ENCODE data around the gene SLC2A4RG. TPM values are rescaled to one million over a fixed set of nuclear protein-coding genes. Genes with fewer than 3 reads are reported as not detected.
"Not testable (repeated sequence)": the region's sequence is repeated elsewhere in the genome, so short reads cannot be mapped to it uniquely, and the experiment has no call there.

The SLC2A4RG gene
- polyA plus RNA-seq, 4 donors = 11.6 to 69.9 (median 17.6) TPM

DNA sequence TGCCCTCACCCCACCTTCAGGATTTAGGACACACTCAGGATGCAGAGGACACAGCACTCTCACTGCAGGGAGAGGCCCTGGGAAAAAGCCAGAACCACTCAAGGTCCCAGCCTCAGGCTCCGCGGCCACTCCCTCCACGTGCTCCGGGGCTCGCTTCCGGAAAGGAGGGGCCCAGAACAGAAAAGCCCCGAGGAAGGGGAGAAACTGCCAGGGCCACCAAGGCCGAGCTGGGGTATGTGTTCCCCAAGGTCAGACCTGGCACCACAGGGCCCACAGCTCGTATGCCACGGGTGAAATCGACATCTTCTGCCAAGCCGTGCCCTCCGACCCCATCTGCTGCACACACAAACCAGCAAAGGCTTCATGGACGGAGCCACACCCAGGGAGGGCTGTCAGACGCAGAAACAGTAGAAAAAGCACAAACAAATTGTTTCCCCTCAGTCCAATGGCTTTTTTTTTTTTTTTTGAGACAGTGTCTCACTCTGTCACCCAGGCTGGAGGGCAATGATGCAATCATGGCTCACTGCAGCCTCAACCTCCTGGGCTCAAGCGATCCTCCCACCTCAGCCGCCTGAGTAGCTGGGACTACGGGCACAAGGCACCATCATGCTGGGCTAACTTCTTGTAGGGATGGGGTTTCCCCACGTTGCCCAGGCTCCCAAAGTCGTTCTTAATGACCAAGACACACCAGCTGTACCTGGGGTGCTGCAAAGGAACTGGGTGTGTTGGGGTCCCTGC is 33.4 kb downstream of the SLC2A4RG start:
- DNase-seq (no peak), FAIRE-seq (no peak)
- WGBS, 3 donors = 46 to 67% (median 60%) methylated on average over 20 of the region's 20 CpGs
- H3K27ac ChIP-seq (ENCODE audit: low read depth in 1 of 3, low read length in 2 of 3) = no peak overlapping the region
- peaks cover 0 to 18% (median 0%) of the 10 kb centered on the region in 3 donors for H3K27me3 ChIP-seq (ENCODE audit: control insufficient read depth in 3 of 3, insufficient read depth in 3 of 3, low read length in 3 of 3)
- peaks cover 0 to 22% (median 0%) of the 10 kb centered on the region in 3 donors for H3K36me3 ChIP-seq (ENCODE audit: control insufficient read depth in 3 of 3, insufficient read depth in 2 of 3, low read depth in 1 of 3, low read length in 3 of 3)
- no peak overlapping the region for H3K4me3 ChIP-seq (ENCODE audit: low read depth in 1 of 3, low read length in 3 of 3)
- H3K9me3 ChIP-seq (ENCODE audit: control insufficient read depth in 2 of 2, insufficient read depth in 1 of 2, low read depth in 1 of 2, low read length in 1 of 2) = no peaks in the 10 kb centered on the region
- peaks cover 0 to 7% (median 0%) of the 10 kb centered on the region in 3 donors for H3K4me1 ChIP-seq (ENCODE audit: control insufficient read depth in 3 of 3, insufficient read depth in 2 of 3, low read depth in 1 of 3, low read length in 2 of 3)

DNA sequence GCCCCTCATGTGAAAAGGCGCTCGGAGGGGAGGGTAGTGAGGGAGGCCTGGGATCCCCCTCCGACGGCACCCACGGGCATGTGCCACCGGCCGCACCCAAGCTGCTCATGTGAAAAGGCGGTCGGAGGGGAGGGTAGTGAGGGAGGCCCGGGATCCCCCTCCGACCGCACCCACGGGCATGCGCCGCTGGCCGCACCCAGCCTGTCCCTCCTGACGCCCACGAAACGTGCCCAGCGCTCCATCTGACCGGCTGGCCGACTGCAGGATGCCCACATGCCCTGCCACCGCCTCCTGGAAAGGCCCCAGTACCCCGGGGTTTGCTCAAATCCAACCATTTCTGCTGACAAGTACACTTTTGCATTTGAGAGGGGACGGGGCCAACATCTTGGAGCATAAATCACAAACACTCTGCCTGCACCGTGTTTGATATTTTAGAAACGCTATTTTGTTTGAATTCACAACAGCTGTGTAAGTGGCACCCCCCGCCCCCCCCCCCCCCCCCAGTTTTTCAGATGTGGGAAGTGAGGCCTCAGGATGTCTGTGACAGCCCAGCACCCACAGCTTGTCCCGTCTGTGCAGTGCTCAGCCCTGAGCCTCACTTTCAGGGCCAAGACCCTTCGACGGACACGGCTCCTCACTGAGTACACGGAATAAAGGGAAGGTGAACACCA is 34.1 kb downstream of the SLC2A4RG start:
- peaks cover 0 to 7% (median 0%) of the 10 kb centered on the region in 3 donors for H3K4me1 ChIP-seq (ENCODE audit: control insufficient read depth in 3 of 3, insufficient read depth in 2 of 3, low read depth in 1 of 3, low read length in 2 of 3)
- peaks cover 0 to 18% (median 0%) of the 10 kb centered on the region in 3 donors for H3K27me3 ChIP-seq (ENCODE audit: control insufficient read depth in 3 of 3, insufficient read depth in 3 of 3, low read length in 3 of 3)
- no peak for FAIRE-seq
- no peaks in the 10 kb centered on the region for H3K9me3 ChIP-seq (ENCODE audit: control insufficient read depth in 2 of 2, insufficient read depth in 1 of 2, low read depth in 1 of 2, low read length in 1 of 2)
- H3K4me3 ChIP-seq (ENCODE audit: low read depth in 1 of 3, low read length in 3 of 3) = no peak overlapping the region
- peaks cover 0 to 22% (median 0%) of the 10 kb centered on the region in 3 donors for H3K36me3 ChIP-seq (ENCODE audit: control insufficient read depth in 3 of 3, insufficient read depth in 2 of 3, low read depth in 1 of 3, low read length in 3 of 3)
- WGBS, 3 donors = 77 to 83% (median 81%) methylated on average over 32 to 33 of the region's 33 CpGs
- H3K27ac ChIP-seq (ENCODE audit: low read depth in 1 of 3, low read length in 2 of 3) = no peak overlapping the region
- no peak for DNase-seq

DNA sequence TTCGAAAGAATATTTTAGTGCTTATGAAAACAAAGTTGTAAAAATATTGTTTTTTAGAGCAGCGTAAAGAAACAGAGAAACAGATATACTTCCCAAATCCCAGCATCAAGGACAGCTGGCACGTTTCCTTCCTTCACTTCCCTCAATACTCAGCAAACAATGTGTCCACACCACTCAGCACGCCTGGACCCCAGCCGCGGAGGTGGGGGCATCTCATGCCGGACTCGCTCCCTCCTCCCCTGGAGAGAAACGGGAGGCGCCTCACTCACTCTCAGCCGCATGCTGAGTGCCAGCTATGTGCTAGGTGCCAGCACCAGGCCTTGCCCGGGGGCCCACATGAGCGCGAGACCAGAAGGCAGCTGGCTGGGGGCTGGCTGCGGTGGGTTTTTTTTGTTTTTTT is 34.7 kb downstream of the SLC2A4RG start:
- FAIRE-seq = no peak
- DNase-seq = no peak
- no peaks in the 10 kb centered on the region for H3K9me3 ChIP-seq (ENCODE audit: control insufficient read depth in 2 of 2, insufficient read depth in 1 of 2, low read depth in 1 of 2, low read length in 1 of 2)
- no peak overlapping the region for H3K4me3 ChIP-seq (ENCODE audit: low read depth in 1 of 3, low read length in 3 of 3)
- 70 to 79% (median 75%) methylated on average over 15 of the region's 15 CpGs for WGBS, 3 donors
- peaks cover 0 to 7% (median 0%) of the 10 kb centered on the region in 3 donors for H3K4me1 ChIP-seq (ENCODE audit: control insufficient read depth in 3 of 3, insufficient read depth in 2 of 3, low read depth in 1 of 3, low read length in 2 of 3)
- H3K27me3 ChIP-seq (ENCODE audit: control insufficient read depth in 3 of 3, insufficient read depth in 3 of 3, low read length in 3 of 3) = peaks cover 0 to 18% (median 0%) of the 10 kb centered on the region in 3 donors
- H3K27ac ChIP-seq (ENCODE audit: low read depth in 1 of 3, low read length in 2 of 3) = no peak overlapping the region
- peaks cover 0 to 17% (median 0%) of the 10 kb centered on the region in 3 donors for H3K36me3 ChIP-seq (ENCODE audit: control insufficient read depth in 3 of 3, insufficient read depth in 2 of 3, low read depth in 1 of 3, low read length in 3 of 3)

- H3K36me3 ChIP-seq (ENCODE audit: control insufficient read depth in 3 of 3, insufficient read depth in 2 of 3, low read depth in 1 of 3, low read length in 3 of 3) = peaks cover 0 to 12% (median 0%) of the 10 kb centered on the region in 3 donors
- DNase-seq (peak in 1 of 2 donors; percentile 60), FAIRE-seq (no peak)
- H3K4me1 ChIP-seq (ENCODE audit: control insufficient read depth in 3 of 3, insufficient read depth in 2 of 3, low read depth in 1 of 3, low read length in 2 of 3) = peaks cover 0 to 7% (median 0%) of the 10 kb centered on the region in 3 donors
- 22 to 39% (median 36%) methylated on average over 65 to 67 of the region's 67 CpGs for WGBS, 3 donors
- H3K9me3 ChIP-seq (ENCODE audit: control insufficient read depth in 2 of 2, insufficient read depth in 1 of 2, low read depth in 1 of 2, low read length in 1 of 2) = no peaks in the 10 kb centered on the region
- H3K27me3 ChIP-seq (ENCODE audit: control insufficient read depth in 3 of 3, insufficient read depth in 3 of 3, low read length in 3 of 3) = peaks cover 0 to 18% (median 0%) of the 10 kb centered on the region in 3 donors
- no peak overlapping the region for H3K27ac ChIP-seq (ENCODE audit: low read depth in 1 of 3, low read length in 2 of 3)
- peak overlapping the region in 1 of 3 donors; percentile 19 for H3K4me3 ChIP-seq (ENCODE audit: low read depth in 1 of 3, low read length in 3 of 3)
Measured at GRCh38 chr20:63775096-63775978, 35.8 kb downstream of the SLC2A4RG start.

- peaks cover 0 to 18% (median 0%) of the 10 kb centered on the region in 3 donors for H3K27me3 ChIP-seq (ENCODE audit: control insufficient read depth in 3 of 3, insufficient read depth in 3 of 3, low read length in 3 of 3)
- H3K4me1 ChIP-seq (ENCODE audit: control insufficient read depth in 3 of 3, insufficient read depth in 2 of 3, low read depth in 1 of 3, low read length in 2 of 3); H3K36me3 ChIP-seq (ENCODE audit: control insufficient read depth in 3 of 3, insufficient read depth in 2 of 3, low read depth in 1 of 3, low read length in 3 of 3); H3K4me3 ChIP-seq (ENCODE audit: low read depth in 1 of 3, low read length in 3 of 3); H3K27ac ChIP-seq (ENCODE audit: low read depth in 1 of 3, low read length in 2 of 3); DNase-seq; FAIRE-seq; H3K9me3 ChIP-seq (ENCODE audit: control insufficient read depth in 2 of 2, insufficient read depth in 1 of 2, low read depth in 1 of 2, low read length in 1 of 2): not testable (repeated sequence)
- 93 to 96% (median 95%) methylated on average over 17 to 23 of the region's 23 CpGs for WGBS, 3 donors
Measured at GRCh38 chr20:63776875-63777274, 37.3 kb downstream of the SLC2A4RG start.

GRCh38 chr20:63777614-63778013 is 38.0 kb downstream of the SLC2A4RG start:
- peaks cover 0 to 10% (median 0%) of the 10 kb centered on the region in 3 donors for H3K36me3 ChIP-seq (ENCODE audit: control insufficient read depth in 3 of 3, insufficient read depth in 2 of 3, low read depth in 1 of 3, low read length in 3 of 3)
- no peak for FAIRE-seq
- no peaks in the 10 kb centered on the region for H3K9me3 ChIP-seq (ENCODE audit: control insufficient read depth in 2 of 2, insufficient read depth in 1 of 2, low read depth in 1 of 2, low read length in 1 of 2)
- no peak overlapping the region for H3K27ac ChIP-seq (ENCODE audit: low read depth in 1 of 3, low read length in 2 of 3)
- 95 to 96% (median 95%) methylated on average over 13 of the region's 13 CpGs for WGBS, 3 donors
- H3K4me1 ChIP-seq (ENCODE audit: control insufficient read depth in 3 of 3, insufficient read depth in 2 of 3, low read depth in 1 of 3, low read length in 2 of 3) = peaks cover 0 to 7% (median 0%) of the 10 kb centered on the region in 3 donors
- no peak for DNase-seq
- H3K27me3 ChIP-seq (ENCODE audit: control insufficient read depth in 3 of 3, insufficient read depth in 3 of 3, low read length in 3 of 3) = peaks cover 0 to 18% (median 0%) of the 10 kb centered on the region in 3 donors
- H3K4me3 ChIP-seq (ENCODE audit: low read depth in 1 of 3, low read length in 3 of 3) = no peak overlapping the region

- no peak for DNase-seq
- WGBS, 3 donors = 47 to 60% (median 59%) methylated on average over 19 of the region's 19 CpGs
- FAIRE-seq = no peak
Measured at GRCh38 chr20:63778034-63778752, 38.6 kb downstream of the SLC2A4RG start.

More at GRCh38 chr20:63778034-63778752, 38.6 kb downstream of the SLC2A4RG start:
- Histone ChIP-seq H3K36me3 (ENCODE audit: control insufficient read depth in 3 of 3, insufficient read depth in 2 of 3, low read depth in 1 of 3, low read length in 3 of 3) (peaks cover 0 to 10% (median 0%) of the 10 kb centered on the region in 3 donors), H3K4me1 (ENCODE audit: control insufficient read depth in 3 of 3, insufficient read depth in 2 of 3, low read depth in 1 of 3, low read length in 2 of 3) (peaks cover 0 to 7% (median 0%) of the 10 kb centered on the region in 3 donors), H3K4me3 (ENCODE audit: low read depth in 1 of 3, low read length in 3 of 3) (no peak overlapping the region), H3K27ac (ENCODE audit: low read depth in 1 of 3, low read length in 2 of 3) (no peak overlapping the region), H3K27me3 (ENCODE audit: control insufficient read depth in 3 of 3, insufficient read depth in 3 of 3, low read length in 3 of 3) (peaks cover 0 to 18% (median 0%) of the 10 kb centered on the region in 3 donors), H3K9me3 (ENCODE audit: control insufficient read depth in 2 of 2, insufficient read depth in 1 of 2, low read depth in 1 of 2, low read length in 1 of 2) (no peaks in the 10 kb centered on the region)

Data from small intestine (tissue), 7 donors.